ENCODE results near the gene MYL2.

DNA sequence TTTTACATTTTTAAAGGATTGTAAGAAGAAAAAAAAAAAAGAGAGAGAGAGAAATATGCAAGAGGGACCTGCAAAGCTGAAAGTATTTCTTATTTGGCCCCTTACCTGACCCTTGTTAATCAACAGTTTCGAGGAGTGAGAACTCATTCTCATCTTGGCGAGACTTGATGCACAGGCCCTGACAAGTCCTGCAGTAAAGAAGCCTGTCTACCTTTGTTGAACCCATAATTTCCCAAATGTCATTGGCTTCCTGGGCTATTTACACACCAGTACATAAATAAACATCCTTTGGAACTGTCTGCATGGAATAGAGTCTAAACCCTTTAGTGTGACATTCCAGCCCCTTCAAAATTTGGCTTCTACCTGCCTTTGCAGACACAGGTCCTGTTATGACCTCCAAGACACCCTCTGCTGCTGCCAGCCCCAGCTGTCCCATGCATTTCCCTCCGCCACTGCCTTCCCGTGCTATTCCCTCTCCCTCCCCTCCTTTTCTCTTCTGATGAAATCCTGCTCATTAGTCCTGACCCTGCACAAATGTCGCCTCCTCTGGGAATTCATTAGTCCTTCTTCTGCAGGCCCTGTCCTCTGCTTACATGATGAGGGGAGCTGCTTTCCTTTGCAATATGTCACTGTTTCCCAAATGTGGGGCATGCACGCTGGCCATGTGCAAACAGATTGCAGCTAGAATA is 35.1 kb downstream of the MYL2 start:
- TF ChIP-seq, protein P1, sequence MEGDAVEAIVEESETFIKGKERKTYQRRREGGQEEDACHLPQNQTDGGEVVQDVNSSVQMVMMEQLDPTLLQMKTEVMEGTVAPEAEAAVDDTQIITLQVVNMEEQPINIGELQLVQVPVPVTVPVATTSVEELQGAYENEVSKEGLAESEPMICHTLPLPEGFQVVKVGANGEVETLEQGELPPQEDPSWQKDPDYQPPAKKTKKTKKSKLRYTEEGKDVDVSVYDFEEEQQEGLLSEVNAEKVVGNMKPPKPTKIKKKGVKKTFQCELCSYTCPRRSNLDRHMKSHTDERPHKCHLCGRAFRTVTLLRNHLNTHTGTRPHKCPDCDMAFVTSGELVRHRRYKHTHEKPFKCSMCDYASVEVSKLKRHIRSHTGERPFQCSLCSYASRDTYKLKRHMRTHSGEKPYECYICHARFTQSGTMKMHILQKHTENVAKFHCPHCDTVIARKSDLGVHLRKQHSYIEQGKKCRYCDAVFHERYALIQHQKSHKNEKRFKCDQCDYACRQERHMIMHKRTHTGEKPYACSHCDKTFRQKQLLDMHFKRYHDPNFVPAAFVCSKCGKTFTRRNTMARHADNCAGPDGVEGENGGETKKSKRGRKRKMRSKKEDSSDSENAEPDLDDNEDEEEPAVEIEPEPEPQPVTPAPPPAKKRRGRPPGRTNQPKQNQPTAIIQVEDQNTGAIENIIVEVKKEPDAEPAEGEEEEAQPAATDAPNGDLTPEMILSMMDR (optimal IDR thresholded peaks at IDR 0.05 in 1 of 3, IDR thresholded peaks at IDR 0.05 in 1 of 3, conservative IDR thresholded peaks at IDR 0.05 in 1 of 3; ENCODE audit: extremely low read depth in 1 of 3, insufficient read depth in 2 of 3, low read length in 3 of 3), result no peak
- no peak for TF ChIP-seq EZH2 (IDR thresholded peaks at IDR 0.05; ENCODE audit: low read length)
